Tibial artery (tissue), 4 donors: ENCODE data around the gene ZNF605.

ENCODE experiments used
- DNase-seq, 2 donors: peaks; one replicate each; pipeline ENCODE4 v3.0.0-alpha.2; 2019
- H3K27ac ChIP-seq, 2 donors: fragments of 200-600 bp; sonication (generic) in 1 of 2; 1 replicate in 1 of 2; 2 replicates in 1 of 2; pipeline ENCODE4 v1.5.1; 2018 to 2019; ENCODE audit warnings: mild to moderate bottlenecking in 1 of 2
- H3K27me3 ChIP-seq, 2 donors: fragments of 200-600 bp; sonication (generic) in 1 of 2; one replicate each; pipeline versions ENCODE4 v1.5.1 to v1.6.0; 2016 to 2019
- H3K36me3 ChIP-seq, 3 donors: fragments of 200-600 bp; sonication (generic) in 2 of 3; one replicate each; pipeline ENCODE4 v1.5.1; 2016 to 2019; ENCODE audit warnings: mild to moderate bottlenecking in 2 of 3
- H3K4me1 ChIP-seq, 4 donors: fragments of 200-600 bp; sonication (generic) in 2 of 4; 1 replicate in 3 of 4; 2 replicates in 1 of 4; pipeline ENCODE4 v1.5.1; 2016 to 2019
- H3K4me3 ChIP-seq, 2 donors: fragments of 200-600 bp; sonication (generic) in 1 of 2; 1 replicate in 1 of 2; 2 replicates in 1 of 2; pipeline ENCODE4 v1.5.1; 2018 to 2019; ENCODE audit warnings: mild to moderate bottlenecking in 2 of 2
- H3K9me3 ChIP-seq, 3 donors: fragments of 200-600 bp; sonication (generic) in 1 of 3; one replicate each; pipeline ENCODE4 v1.5.1; 2016 to 2019
- CTCF ChIP-seq, 2 experiments: fragments of 200-600 bp in 1 of 2; fragments of 450-650 bp in 1 of 2; IDR thresholded peaks; one replicate each; pipeline ENCODE4 v1.5.1; 2017 to 2019; ENCODE audit warnings: antibody characterized with exemption in 2 of 2, mild to moderate bottlenecking in 1 of 2, moderate library complexity in 1 of 2
- intact Hi-C: fragments of 100-400 bp; cut with DNase I; formaldehyde crosslinking; loops from one replicate; pipeline ENCODE4 v1.15.0; 2023; ENCODE audit warnings: low total_unique reads

Gene ZNF605

GRCh38 chr12:132955094-132956010, 754 bp downstream of the ZNF605 start:
- intact Hi-C loops = loop anchor here (5.0 kb wide), 1 partner anchor 48 kb away; no protein-coding TSS in a partner anchor
- peaks cover 0 to 45% (median 32%) of the 10 kb centered on the region in 3 donors for H3K9me3 ChIP-seq
- peaks cover 0 to 34% (median 17%) of the 10 kb centered on the region in 3 donors for H3K36me3 ChIP-seq
- H3K4me1 ChIP-seq = peaks cover 0 to 23% (median 11%) of the 10 kb centered on the region in 4 donors
- no peak for TF ChIP-seq CTCF (IDR thresholded peaks at IDR 0.05)
- peak overlapping the region; percentile 76 to 89 for H3K4me3 ChIP-seq
- no peak for DNase-seq
- no peaks in the 10 kb centered on the region for H3K27me3 ChIP-seq
- peak overlapping the region; percentile 85 to 92 for H3K27ac ChIP-seq

GRCh38 chr12:132954471-132955048, 1.5 kb downstream of the ZNF605 start:
- H3K9me3 ChIP-seq = peaks cover 0 to 53% (median 40%) of the 10 kb centered on the region in 3 donors
- peak overlapping the region; percentile 76 to 89 for H3K4me3 ChIP-seq
- H3K27me3 ChIP-seq = no peaks in the 10 kb centered on the region
- H3K4me1 ChIP-seq = peaks cover 0 to 23% (median 11%) of the 10 kb centered on the region in 4 donors
- H3K27ac ChIP-seq = peak overlapping the region; percentile 85 to 92
- intact Hi-C loops = loop anchor here (5.0 kb wide), 1 partner anchor 47 kb away; no protein-coding TSS in a partner anchor
- peak in 1 of 2 donors; percentile 35 for DNase-seq
- peaks cover 6 to 42% (median 25%) of the 10 kb centered on the region in 3 donors for H3K36me3 ChIP-seq
- TF ChIP-seq CTCF (IDR thresholded peaks at IDR 0.05) = no peak

GRCh38 chr12:132953771-132954170, 2.3 kb downstream of the ZNF605 start:
- Histone ChIP-seq H3K4me1 (peaks cover 0 to 23% (median 11%) of the 10 kb centered on the region in 4 donors), H3K27ac (no peak overlapping the region), H3K4me3 (no peak overlapping the region), H3K9me3 (peaks cover 0 to 58% (median 48%) of the 10 kb centered on the region in 3 donors), H3K27me3 (no peaks in the 10 kb centered on the region), H3K36me3 (peaks cover 13 to 50% (median 32%) of the 10 kb centered on the region in 3 donors)
- peak in 1 of 2 donors; percentile 40 for DNase-seq
- TF ChIP-seq CTCF (IDR thresholded peaks at IDR 0.05) = no peak
- intact Hi-C loops = no loop called here

- DNase-seq = peak in 1 of 2 donors; percentile 46
- Histone ChIP-seq H3K27me3 (no peaks in the 10 kb centered on the region), H3K4me1 (peaks cover 0 to 23% (median 11%) of the 10 kb centered on the region in 4 donors), H3K36me3 (peaks cover 20 to 53% (median 39%) of the 10 kb centered on the region in 3 donors), H3K27ac (no peak overlapping the region), H3K9me3 (peaks cover 2 to 60% (median 55%) of the 10 kb centered on the region in 3 donors), H3K4me3 (no peak overlapping the region)
- TF ChIP-seq CTCF (IDR thresholded peaks at IDR 0.05) = no peak
- intact Hi-C loops = no loop called here
These were observed 3.0 kb downstream of the ZNF605 start for GRCh38 chr12:132953163-132953425.

- no peak overlapping the region for H3K4me3 ChIP-seq
- peaks cover 0 to 22% (median 11%) of the 10 kb centered on the region in 4 donors for H3K4me1 ChIP-seq
- H3K36me3 ChIP-seq = peaks cover 25 to 58% (median 44%) of the 10 kb centered on the region in 3 donors
- intact Hi-C loops = no loop called here
- H3K27ac ChIP-seq = no peak overlapping the region
- TF ChIP-seq CTCF (IDR thresholded peaks at IDR 0.05) = no peak
- peaks cover 4 to 65% (median 59%) of the 10 kb centered on the region in 3 donors for H3K9me3 ChIP-seq
- H3K27me3 ChIP-seq = no peaks in the 10 kb centered on the region
- peak in 1 of 2 donors; percentile 59 for DNase-seq
These were observed 3.5 kb downstream of the ZNF605 start for GRCh38 chr12:132952371-132953162.
